Prostate gland (tissue), 2 donors: ENCODE measurements around the gene CLIC5. TPM values are rescaled to one million over a fixed set of nuclear protein-coding genes. Genes with fewer than 3 reads are reported as not detected.

Experiments used
- DNase-seq: peaks from one replicate; pipeline ENCODE4 v3.0.0-alpha.2; 2019; ENCODE audit warnings: low spot score
- H3K27ac ChIP-seq, 2 donors: fragments of 200-600 bp; sonication (generic); 2 replicates each; pipeline ENCODE4 v1.5.1; 2017 to 2019
- H3K27me3 ChIP-seq: fragments of 200-600 bp; sonication (generic); replicated peaks from 2 replicates; pipeline ENCODE4 v1.5.1; 2019; ENCODE audit not compliant: insufficient read depth
- H3K36me3 ChIP-seq, 2 donors: fragments of 200-600 bp; sonication (generic); 1 replicate in 1 of 2; 2 replicates in 1 of 2; pipeline versions ENCODE4 v1.5.1 to v1.8.1; 2017 to 2019
- H3K4me1 ChIP-seq: fragments of 200-600 bp; sonication (generic); replicated peaks from 2 replicates; pipeline ENCODE4 v1.5.1; 2019
- H3K4me3 ChIP-seq, 2 donors: fragments of 200-600 bp; sonication (generic); 2 replicates each; pipeline ENCODE4 v1.5.1; 2017 to 2019
- H3K9me3 ChIP-seq: fragments of 200-600 bp; sonication (generic); 2 replicates; pipeline ENCODE4 v1.5.1; 2017
- CTCF ChIP-seq, 4 experiments: fragments of 200-600 bp in 2 of 4; fragments of 450-650 bp in 2 of 4; sonication (generic) in 2 of 4; IDR thresholded peaks; 1 replicate in 3 of 4; 2 replicates in 1 of 4; pipeline ENCODE4 v1.5.1; 2016 to 2019; ENCODE audit warnings: antibody characterized with exemption in 4 of 4, mild to moderate bottlenecking in 2 of 4, moderate library complexity in 2 of 4
- POLR2A ChIP-seq: fragments of 450-650 bp; IDR thresholded peaks from one replicate; pipeline ENCODE4 v1.6.1; 2016; ENCODE audit warnings: antibody characterized with exemption, mild to moderate bottlenecking
- POLR2AphosphoS5 ChIP-seq: sonication (generic); formaldehyde crosslinking; IDR thresholded peaks from one replicate; pipeline ENCODE4 v1.6.1; 2017; ENCODE audit warnings: antibody characterized with exemption
- WGBS: methylation state at CpG from one replicate; pipeline ENCODE4 v1.1.5; 2018; 5-methylcytosine and 5-hydroxymethylcytosine counted together
- intact Hi-C: fragments of 100-400 bp; cut with DNase I; formaldehyde crosslinking; loops from one replicate; pipeline ENCODE4 v1.14.2; 2022
- total RNA-seq, 2 donors: library from RNA; depleted of rRNA; stranded (reverse); fragments of >200 nt; gene quantifications; one replicate each; pipeline ENCODE4 v1.1.0, GENCODE V29; 2016

The CLIC5 gene
- total RNA-seq, 2 donors from 2014 or later, result 3.2 to 4.5 TPM

- no peaks in the 10 kb centered on the region for H3K9me3 ChIP-seq
- no peaks in the 10 kb centered on the region for H3K36me3 ChIP-seq
- H3K27me3 ChIP-seq, result no peaks in the 10 kb centered on the region
- no peak overlapping the region for H3K4me3 ChIP-seq
- no peak overlapping the region for H3K27ac ChIP-seq
- no peaks in the 10 kb centered on the region for H3K4me1 ChIP-seq
- no peak for DNase-seq
- intact Hi-C loops, result no loop called here
- WGBS, result 90% methylated on average over 1 of the region's 1 CpG
- TF ChIP-seq POLR2A (no peak), CTCF (IDR thresholded peaks at IDR 0.05) (no peak), POLR2AphosphoS5 (no peak)
Observed at GRCh38 chr6:45965792-45966191, 49.9 kb downstream of the CLIC5 start.

- Histone ChIP-seq H3K9me3 (no peaks in the 10 kb centered on the region), H3K4me3 (no peak overlapping the region), H3K27ac (no peak overlapping the region), H3K4me1 (no peaks in the 10 kb centered on the region), H3K36me3 (no peaks in the 10 kb centered on the region), H3K27me3 (no peaks in the 10 kb centered on the region)
- intact Hi-C loops, result no loop called here
- TF ChIP-seq POLR2A, result no peak
- no peak for TF ChIP-seq CTCF (IDR thresholded peaks at IDR 0.05)
- no peak for TF ChIP-seq POLR2AphosphoS5
- DNase-seq, result no peak
- WGBS, result 57% methylated on average over 1 of the region's 1 CpG
Observed at GRCh38 chr6:45965007-45965406, 50.7 kb downstream of the CLIC5 start.

- no peak overlapping the region for H3K27ac ChIP-seq
- DNase-seq, result no peak
- no peak overlapping the region for H3K4me3 ChIP-seq
- no peaks in the 10 kb centered on the region for H3K9me3 ChIP-seq
- no peaks in the 10 kb centered on the region for H3K4me1 ChIP-seq
- H3K27me3 ChIP-seq, result no peaks in the 10 kb centered on the region
- 66% methylated on average over 2 of the region's 2 CpGs for WGBS
- no peak for TF ChIP-seq CTCF (IDR thresholded peaks at IDR 0.05)
- TF ChIP-seq POLR2AphosphoS5, result no peak
- TF ChIP-seq POLR2A, result no peak
- intact Hi-C loops, result no loop called here
- H3K36me3 ChIP-seq, result no peaks in the 10 kb centered on the region
Observed at GRCh38 chr6:45964300-45964699, 51.4 kb downstream of the CLIC5 start.

GRCh38 chr6:45963896-45964295 lies 51.8 kb downstream of the CLIC5 start:
- Histone ChIP-seq H3K36me3 (no peaks in the 10 kb centered on the region), H3K4me1 (no peaks in the 10 kb centered on the region), H3K27me3 (no peaks in the 10 kb centered on the region), H3K27ac (no peak overlapping the region), H3K4me3 (no peak overlapping the region), H3K9me3 (no peaks in the 10 kb centered on the region)
- TF ChIP-seq CTCF (IDR thresholded peaks at IDR 0.05) (no peak), POLR2A (no peak), POLR2AphosphoS5 (no peak)
- no peak for DNase-seq
- intact Hi-C loops, result no loop called here

GRCh38 chr6:45961125-45961524 lies 54.5 kb downstream of the CLIC5 start:
- no peak for TF ChIP-seq CTCF (IDR thresholded peaks at IDR 0.05)
- TF ChIP-seq POLR2AphosphoS5, result no peak
- no peak for TF ChIP-seq POLR2A
- no peak overlapping the region for H3K27ac ChIP-seq
- no peak overlapping the region for H3K4me3 ChIP-seq
- 95% methylated on average over 2 of the region's 2 CpGs for WGBS
- H3K9me3 ChIP-seq, result no peaks in the 10 kb centered on the region
- no peaks in the 10 kb centered on the region for H3K36me3 ChIP-seq
- DNase-seq, result no peak
- no peaks in the 10 kb centered on the region for H3K4me1 ChIP-seq
- no peaks in the 10 kb centered on the region for H3K27me3 ChIP-seq
- intact Hi-C loops, result no loop called here
